ENCODE results near the gene RIMBP2. TPM values are rescaled to one million over a fixed set of nuclear protein-coding genes. Genes with fewer than 3 reads are reported as not detected.

RIMBP2 gene
- total RNA-seq, 8 experiments from 2014 or later, result 0.09 to 24.7 (median 13.0) TPM

DNA sequence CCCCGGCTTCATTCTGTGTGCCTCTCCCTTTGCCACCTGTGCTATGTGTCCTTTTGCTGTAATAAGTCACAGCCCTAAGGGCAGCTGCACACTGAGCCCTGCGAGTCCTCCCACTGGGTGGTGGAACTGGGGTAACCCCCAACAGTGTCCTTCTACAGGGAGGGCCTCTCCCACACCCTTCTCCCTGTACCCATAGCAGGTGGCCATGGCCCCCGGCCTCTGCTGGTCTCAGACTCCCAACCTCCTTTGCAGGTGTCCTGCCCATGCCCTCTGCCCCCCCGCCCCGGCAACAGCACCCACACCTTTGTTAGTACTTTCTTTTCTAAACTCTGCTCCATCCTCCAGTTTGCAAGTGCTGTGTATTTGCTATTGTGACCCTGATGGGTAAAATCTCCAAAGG, 206.6 kb downstream of the RIMBP2 start:
- 0 to 90% methylated on average over 1 to 2 of the region's 5 CpGs; no CpG with 5 or more reads in 8 of the 10 experiments for WGBS, 10 experiments
- Histone ChIP-seq H3K4me3 (no peak overlapping the region), H3K27ac (no peak overlapping the region), H3K4me1 (replicated peaks in 1 of 2) (peaks cover 0 to 37% of the 10 kb centered on the region in 2 donors)
- ATAC-seq (replicated peaks in 6 of 8), result no peak
- in situ Hi-C loops (cut with MboI; ENCODE audit: low pct_unique_long_range_greater_than_20kb in 2 of 9, low sequenced_read_pairs in 9 of 9, unreplicated experiment in 9 of 9), result no loop called here

DNA sequence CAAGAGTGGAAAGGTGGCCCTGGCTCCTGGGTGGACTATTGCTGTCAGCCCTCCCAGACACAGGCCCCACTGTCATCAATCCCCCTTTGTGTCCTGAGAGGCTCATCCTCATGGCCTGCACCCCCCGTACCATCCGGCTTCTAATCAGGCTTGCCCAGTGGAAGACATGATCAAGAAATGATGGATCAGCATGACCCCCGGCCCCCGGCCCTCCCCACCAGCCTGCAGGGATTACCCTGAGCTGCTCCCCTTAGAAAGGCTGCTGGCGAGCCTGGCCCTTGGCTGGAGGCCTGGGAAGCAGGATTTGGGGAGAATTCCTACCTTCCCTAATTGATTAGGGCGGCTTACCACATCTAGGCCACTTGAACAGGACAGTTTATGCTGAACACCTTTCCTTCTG, 207.3 kb downstream of the RIMBP2 start:
- WGBS, 10 experiments, result 54 to 75% (median 66%) methylated on average over 1 to 4 of the region's 6 CpGs; no CpG with 5 or more reads in 6 of the 10 experiments
- H3K27ac ChIP-seq, result no peak overlapping the region

DNA sequence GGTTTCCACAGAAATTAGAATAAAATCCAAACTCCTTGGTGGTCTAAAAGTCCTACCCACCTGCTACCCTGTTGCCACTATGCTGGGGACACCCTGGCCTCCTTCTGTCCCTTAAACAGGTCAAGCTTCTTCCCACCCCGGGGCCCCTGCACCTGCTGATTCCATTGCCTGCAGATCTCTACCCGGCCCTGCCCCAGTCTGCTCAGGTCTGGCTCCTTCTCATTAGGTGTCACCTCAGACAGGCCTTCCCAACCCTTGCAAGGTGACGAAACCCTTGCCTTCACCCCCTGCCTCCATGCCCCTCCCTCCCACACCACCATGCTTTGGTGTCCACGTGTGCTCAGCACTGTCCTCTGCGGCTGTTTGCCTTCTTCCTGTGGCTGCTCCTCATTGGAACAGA, 207.8 kb downstream of the RIMBP2 start:
- Histone ChIP-seq H3K4me1 (replicated peaks in 1 of 2) (peaks cover 0 to 36% of the 10 kb centered on the region in 2 donors), H3K4me3 (no peak overlapping the region), H3K27ac (no peak overlapping the region)
- ATAC-seq (replicated peaks in 6 of 8), result no peak
- 0 to 90% (median 68%) methylated on average over 1 to 4 of the region's 5 CpGs; no CpG with 5 or more reads in 6 of the 10 experiments for WGBS, 10 experiments
- in situ Hi-C loops (cut with MboI; ENCODE audit: low pct_unique_long_range_greater_than_20kb in 2 of 9, low sequenced_read_pairs in 9 of 9, unreplicated experiment in 9 of 9), result no loop called here

More for the DNA sequence above, 207.3 kb downstream of the RIMBP2 start:
- Histone ChIP-seq H3K4me3 (no peak overlapping the region), H3K4me1 (replicated peaks in 1 of 2) (peaks cover 0 to 38% of the 10 kb centered on the region in 2 donors)
- in situ Hi-C loops (cut with MboI; ENCODE audit: low pct_unique_long_range_greater_than_20kb in 2 of 9, low sequenced_read_pairs in 9 of 9, unreplicated experiment in 9 of 9), result no loop called here
- ATAC-seq (replicated peaks in 6 of 8), result no peak

DNA sequence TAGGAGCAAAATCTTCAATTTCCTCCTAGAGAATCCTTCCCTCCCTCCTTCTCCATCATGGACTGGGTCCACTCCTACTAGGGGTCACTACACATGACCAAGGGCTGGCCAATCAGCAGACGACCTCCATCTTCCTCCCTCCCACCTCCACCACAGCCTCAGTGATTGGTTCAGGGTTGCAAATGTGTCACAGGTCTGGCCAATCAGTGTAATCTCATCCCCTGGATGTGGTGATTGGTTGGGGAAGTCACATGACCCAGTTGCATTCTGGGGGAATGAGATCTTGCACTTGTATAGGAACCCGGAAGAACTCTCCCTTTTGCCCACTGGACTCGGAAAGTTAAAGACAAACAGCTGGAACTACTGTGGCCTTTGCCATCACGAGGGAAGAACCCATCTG, 209.3 kb downstream of the RIMBP2 start:
- no peak overlapping the region for H3K4me3 ChIP-seq
- in situ Hi-C loops (cut with MboI; ENCODE audit: low pct_unique_long_range_greater_than_20kb in 2 of 9, low sequenced_read_pairs in 9 of 9, unreplicated experiment in 9 of 9), result no loop called here
- peak in 1 of 8 experiments; percentile 22 for ATAC-seq (replicated peaks in 6 of 8)
- no peak overlapping the region for H3K27ac ChIP-seq
- WGBS, 10 experiments, result 0 to 93% (median 13%) methylated on average over 1 to 3 of the region's 4 CpGs; no CpG with 5 or more reads in 4 of the 10 experiments
- peaks cover 0 to 31% of the 10 kb centered on the region in 2 donors for H3K4me1 ChIP-seq (replicated peaks in 1 of 2)

DNA sequence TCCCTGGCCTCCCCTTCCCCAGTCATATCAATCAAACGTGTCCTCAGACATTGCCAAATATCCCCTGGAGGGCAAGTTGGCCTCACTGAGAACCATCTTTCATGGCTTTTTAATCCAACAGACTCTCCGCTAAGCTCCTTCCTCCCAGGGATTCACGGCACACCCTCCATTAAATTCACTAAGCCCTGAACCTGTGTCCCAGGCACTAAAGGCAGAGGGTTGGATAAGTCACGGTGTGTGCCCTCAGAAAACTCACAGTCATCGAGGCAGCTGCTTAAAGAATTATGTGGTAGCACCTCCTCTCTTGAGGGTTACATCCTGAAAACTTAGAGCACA, 211.3 kb downstream of the RIMBP2 start:
- H3K27ac ChIP-seq, result peak overlapping the region in 1 of 2 donors; percentile 25
- no peak overlapping the region for H3K4me3 ChIP-seq
- peaks cover 0 to 31% of the 10 kb centered on the region in 2 donors for H3K4me1 ChIP-seq (replicated peaks in 1 of 2)
- 0 to 83% (median 60%) methylated on average over 2 to 5 of the region's 5 CpGs; no CpG with 5 or more reads in 3 of the 10 experiments for WGBS, 10 experiments
- in situ Hi-C loops (cut with MboI; ENCODE audit: low pct_unique_long_range_greater_than_20kb in 2 of 9, low sequenced_read_pairs in 9 of 9, unreplicated experiment in 9 of 9), result no loop called here
- no peak for ATAC-seq (replicated peaks in 6 of 8)

DNA sequence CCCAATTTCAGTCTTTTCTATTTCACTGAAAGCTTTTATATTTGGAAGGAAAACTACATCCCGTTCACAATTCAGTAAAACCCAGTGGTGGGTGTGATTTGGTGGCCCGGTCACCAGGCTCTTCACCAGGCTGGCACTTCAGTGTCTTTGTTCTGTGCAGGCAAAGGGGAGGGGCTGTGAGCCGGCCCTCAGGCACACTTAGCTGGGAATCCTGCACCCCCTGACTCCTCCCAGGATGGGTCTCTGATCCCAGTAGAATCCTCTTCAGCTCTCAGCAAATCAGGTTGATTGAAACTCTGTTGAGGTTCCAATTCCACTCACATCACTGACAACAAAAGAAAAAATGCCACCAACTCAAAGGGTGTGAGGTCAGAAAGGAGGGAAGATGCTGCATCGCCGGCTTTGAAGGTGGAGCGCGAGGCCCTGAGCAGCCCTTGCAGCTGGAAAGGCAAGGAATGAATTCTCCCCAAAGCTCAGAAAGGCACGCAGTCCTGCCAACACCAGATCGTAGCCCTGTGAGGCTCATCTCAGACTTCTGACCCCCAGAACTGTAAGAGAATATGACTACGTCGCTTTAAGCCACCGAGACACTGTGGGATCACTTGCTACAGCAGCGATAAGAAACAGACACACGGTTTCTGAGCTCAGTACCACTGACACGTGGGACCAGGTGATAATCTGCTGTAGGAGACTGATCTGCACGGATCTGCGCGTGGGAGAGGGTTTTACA, 211.8 kb downstream of the RIMBP2 start:
- ATAC-seq (replicated peaks in 6 of 8), result peak in 4 of 8 experiments; percentile 8 to 61 (median 58)
- 0 to 59% (median 40%) methylated on average over 1 to 16 of the region's 18 CpGs; no CpG with 5 or more reads in 1 of the 10 experiments for WGBS, 10 experiments
- Histone ChIP-seq H3K27ac (peak overlapping the region in 1 of 2 donors; percentile 25), H3K4me1 (replicated peaks in 1 of 2) (peaks cover 0 to 30% of the 10 kb centered on the region in 2 donors), H3K4me3 (no peak overlapping the region)
- in situ Hi-C loops (cut with MboI; ENCODE audit: low pct_unique_long_range_greater_than_20kb in 2 of 9, low sequenced_read_pairs in 9 of 9, unreplicated experiment in 9 of 9), result no loop called here

DNA sequence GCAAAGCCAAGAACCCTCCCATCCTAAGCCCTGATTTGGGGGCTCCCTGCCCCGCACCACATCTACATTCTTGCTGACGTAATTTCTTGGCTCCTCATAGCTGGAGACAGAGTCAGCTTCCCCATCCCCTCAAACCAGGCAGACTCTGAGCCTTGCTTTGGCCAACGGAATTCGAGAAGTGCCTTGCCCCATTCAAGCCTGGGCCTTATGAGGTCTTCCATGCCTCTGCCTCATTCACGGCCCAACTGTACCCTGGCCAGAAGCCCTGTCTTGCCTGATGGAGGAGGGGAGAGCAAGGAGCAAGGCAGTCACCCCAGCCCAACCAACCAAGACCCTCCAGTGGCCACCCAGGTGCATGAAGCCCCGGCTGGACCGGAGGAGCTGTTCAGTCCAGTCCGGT, 214.3 kb downstream of the RIMBP2 start:
- Histone ChIP-seq H3K4me1 (replicated peaks in 1 of 2) (peaks cover 0 to 16% of the 10 kb centered on the region in 2 donors), H3K27ac (no peak overlapping the region), H3K4me3 (no peak overlapping the region)
- in situ Hi-C loops (cut with MboI; ENCODE audit: low pct_unique_long_range_greater_than_20kb in 2 of 9, low sequenced_read_pairs in 9 of 9, unreplicated experiment in 9 of 9), result no loop called here
- no peak for ATAC-seq (replicated peaks in 6 of 8)
- WGBS, 10 experiments, result 17 to 100% (median 86%) methylated on average over 1 to 2 of the region's 8 CpGs; no CpG with 5 or more reads in 5 of the 10 experiments

DNA sequence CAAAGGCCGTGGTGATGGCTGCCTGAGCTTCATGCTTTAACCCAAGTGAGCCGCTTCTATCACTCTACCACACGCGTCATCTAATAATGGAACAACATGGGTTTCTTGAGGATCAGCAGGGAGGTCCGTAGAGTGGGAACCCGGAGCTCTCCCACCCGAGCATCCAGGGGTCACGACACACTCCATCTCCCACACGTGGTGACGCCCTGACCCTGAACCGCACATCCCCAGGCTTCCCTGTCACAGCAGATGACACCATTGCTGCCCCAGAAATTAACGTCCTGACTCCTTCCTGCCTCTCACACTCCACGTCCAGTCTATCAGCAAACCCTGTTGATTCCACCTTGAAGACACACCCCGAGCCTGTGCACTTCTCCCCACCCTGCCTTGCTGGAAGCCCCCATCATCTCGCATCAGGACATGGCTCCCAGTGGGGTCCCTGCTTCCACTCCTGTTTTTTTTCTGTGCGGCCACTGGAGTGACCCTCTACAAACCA, 215.2 kb downstream of the RIMBP2 start:
- H3K27ac ChIP-seq, result no peak overlapping the region
- in situ Hi-C loops (cut with MboI; ENCODE audit: low pct_unique_long_range_greater_than_20kb in 2 of 9, low sequenced_read_pairs in 9 of 9, unreplicated experiment in 9 of 9), result no loop called here
- 36 to 80% (median 69%) methylated on average over 1 to 7 of the region's 16 CpGs; no CpG with 5 or more reads in 3 of the 10 experiments for WGBS, 10 experiments
- H3K4me1 ChIP-seq (replicated peaks in 1 of 2), result peaks cover 0 to 16% of the 10 kb centered on the region in 2 donors
- ATAC-seq (replicated peaks in 6 of 8), result no peak
- H3K4me3 ChIP-seq, result no peak overlapping the region

DNA sequence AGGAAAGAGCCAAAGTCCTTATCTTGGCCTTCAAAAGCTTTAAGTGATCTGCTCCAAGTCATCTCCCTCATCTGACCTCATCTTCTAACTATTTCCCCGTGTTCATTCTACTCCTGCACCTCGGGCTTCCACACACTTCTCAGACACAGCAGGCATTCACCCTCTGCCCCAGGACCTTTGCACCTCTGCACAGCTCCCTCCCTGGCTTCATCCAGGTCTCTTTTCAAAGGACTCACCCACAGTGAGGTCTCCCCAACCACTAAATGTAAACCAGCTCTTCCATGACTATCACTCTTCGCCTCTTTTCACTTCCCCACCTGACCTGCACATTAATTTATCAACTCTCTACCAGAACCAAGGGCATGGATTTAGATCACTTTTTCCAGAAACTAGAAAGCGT, 216.6 kb downstream of the RIMBP2 start:
- WGBS, 10 experiments, result 10 to 100% (median 35%) methylated on average over 1 to 4 of the region's 4 CpGs; no CpG with 5 or more reads in 1 of the 10 experiments
- in situ Hi-C loops (cut with MboI; ENCODE audit: low pct_unique_long_range_greater_than_20kb in 2 of 9, low sequenced_read_pairs in 9 of 9, unreplicated experiment in 9 of 9), result no loop called here
- peaks cover 0 to 10% of the 10 kb centered on the region in 2 donors for H3K4me1 ChIP-seq (replicated peaks in 1 of 2)
- no peak overlapping the region for H3K4me3 ChIP-seq
- H3K27ac ChIP-seq, result no peak overlapping the region
- no peak for ATAC-seq (replicated peaks in 6 of 8)

DNA sequence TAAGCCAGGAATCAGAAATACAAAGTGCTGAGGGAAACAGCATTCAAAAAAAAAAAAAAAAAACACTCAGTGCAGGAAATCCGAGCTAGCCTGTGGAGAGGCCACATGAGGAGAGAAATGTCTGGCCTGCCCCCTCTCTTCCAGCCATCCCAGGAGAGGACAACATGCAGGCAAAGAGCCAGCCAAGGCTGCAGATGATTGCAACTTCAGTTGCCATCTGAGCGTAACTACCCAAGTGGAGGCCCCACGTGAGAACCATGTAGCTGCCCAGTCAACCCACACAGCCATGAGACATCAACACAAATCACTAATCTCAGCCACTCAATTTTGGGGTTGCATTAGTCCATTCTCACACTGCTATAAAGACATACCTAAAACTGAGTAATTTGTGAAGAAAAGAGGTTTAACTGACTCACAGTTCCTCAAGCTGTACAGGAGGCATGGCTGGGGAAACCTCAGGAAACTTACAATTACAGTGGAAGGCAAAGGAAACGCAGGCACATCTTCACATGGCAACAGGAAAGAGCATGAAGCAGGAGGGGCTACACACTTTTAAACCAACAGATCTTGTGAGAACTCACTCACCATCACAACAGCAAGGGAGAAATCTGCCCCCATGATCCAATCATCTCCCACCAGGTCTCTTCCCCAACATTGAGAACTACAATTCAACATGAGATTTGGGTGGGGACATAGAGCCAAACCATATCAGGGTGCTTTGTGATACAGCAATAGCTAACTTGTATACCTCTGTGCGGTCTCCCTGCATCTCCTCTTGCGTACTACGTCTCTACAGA, 217.3 kb downstream of the RIMBP2 start:
- no peak overlapping the region for H3K27ac ChIP-seq
- H3K4me1 ChIP-seq (replicated peaks in 1 of 2), result peaks cover 0 to 3% of the 10 kb centered on the region in 2 donors
- ATAC-seq (replicated peaks in 6 of 8), result no peak
- in situ Hi-C loops (cut with MboI; ENCODE audit: low pct_unique_long_range_greater_than_20kb in 2 of 9, low sequenced_read_pairs in 9 of 9, unreplicated experiment in 9 of 9), result no loop called here
- no peak overlapping the region for H3K4me3 ChIP-seq
- 0 to 98% (median 67%) methylated on average over 1 to 5 of the region's 7 CpGs; no CpG with 5 or more reads in 3 of the 10 experiments for WGBS, 10 experiments

DNA sequence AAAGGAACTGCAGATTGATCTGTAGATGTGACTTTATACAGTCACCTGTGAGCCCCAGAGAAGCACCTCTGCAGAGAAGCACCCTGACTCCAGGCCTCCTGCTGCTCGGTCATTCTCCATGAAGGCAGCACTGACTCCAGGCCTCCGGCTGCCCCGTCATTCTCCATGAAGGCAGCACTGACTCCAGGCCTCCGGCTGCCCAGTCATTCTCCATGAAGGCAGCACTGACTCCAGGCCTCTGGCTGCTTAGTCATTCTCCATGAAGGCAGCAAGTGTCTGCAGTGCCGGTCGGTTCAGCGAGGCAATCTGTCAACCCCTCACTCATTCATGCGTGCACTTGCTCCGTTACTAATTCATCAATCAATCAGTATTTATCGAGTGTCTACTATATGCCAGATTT, 218.1 kb downstream of the RIMBP2 start:
- in situ Hi-C loops (cut with MboI; ENCODE audit: low pct_unique_long_range_greater_than_20kb in 2 of 9, low sequenced_read_pairs in 9 of 9, unreplicated experiment in 9 of 9), result no loop called here
- Histone ChIP-seq H3K4me1 (replicated peaks in 1 of 2) (no peaks in the 10 kb centered on the region), H3K4me3 (no peak overlapping the region), H3K27ac (no peak overlapping the region)
- no peak for ATAC-seq (replicated peaks in 6 of 8)
- WGBS, 10 experiments, result 25 to 90% (median 68%) methylated on average over 2 to 7 of the region's 10 CpGs; no CpG with 5 or more reads in 3 of the 10 experiments

DNA sequence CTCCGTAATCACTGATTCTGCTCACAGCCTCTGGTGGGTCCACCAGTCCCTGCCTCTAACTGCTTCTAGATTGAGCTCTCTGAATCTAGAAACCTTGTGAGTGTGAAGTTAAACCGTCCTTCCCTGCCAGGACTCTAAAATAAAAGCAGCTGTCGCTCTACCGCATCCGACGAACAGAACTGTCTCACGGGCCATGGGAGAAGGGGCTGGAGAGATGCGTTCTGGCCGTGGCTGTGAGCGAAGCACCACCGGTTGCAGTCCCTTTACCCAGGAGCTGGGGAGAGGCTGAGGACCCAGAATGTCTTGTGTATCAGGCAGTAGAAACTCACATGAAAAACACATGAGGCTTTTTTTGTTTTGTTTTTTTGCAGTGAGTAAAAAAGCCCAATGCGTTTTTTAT, 218.8 kb downstream of the RIMBP2 start:
- no peak overlapping the region for H3K4me3 ChIP-seq
- ATAC-seq (replicated peaks in 6 of 8), result no peak
- peaks cover 0 to 1% of the 10 kb centered on the region in 2 donors for H3K4me1 ChIP-seq (replicated peaks in 1 of 2)
- in situ Hi-C loops (cut with MboI; ENCODE audit: low pct_unique_long_range_greater_than_20kb in 2 of 9, low sequenced_read_pairs in 9 of 9, unreplicated experiment in 9 of 9), result no loop called here
- 29 to 100% (median 85%) methylated on average over 1 to 5 of the region's 12 CpGs; no CpG with 5 or more reads in 2 of the 10 experiments for WGBS, 10 experiments
- H3K27ac ChIP-seq, result no peak overlapping the region

DNA sequence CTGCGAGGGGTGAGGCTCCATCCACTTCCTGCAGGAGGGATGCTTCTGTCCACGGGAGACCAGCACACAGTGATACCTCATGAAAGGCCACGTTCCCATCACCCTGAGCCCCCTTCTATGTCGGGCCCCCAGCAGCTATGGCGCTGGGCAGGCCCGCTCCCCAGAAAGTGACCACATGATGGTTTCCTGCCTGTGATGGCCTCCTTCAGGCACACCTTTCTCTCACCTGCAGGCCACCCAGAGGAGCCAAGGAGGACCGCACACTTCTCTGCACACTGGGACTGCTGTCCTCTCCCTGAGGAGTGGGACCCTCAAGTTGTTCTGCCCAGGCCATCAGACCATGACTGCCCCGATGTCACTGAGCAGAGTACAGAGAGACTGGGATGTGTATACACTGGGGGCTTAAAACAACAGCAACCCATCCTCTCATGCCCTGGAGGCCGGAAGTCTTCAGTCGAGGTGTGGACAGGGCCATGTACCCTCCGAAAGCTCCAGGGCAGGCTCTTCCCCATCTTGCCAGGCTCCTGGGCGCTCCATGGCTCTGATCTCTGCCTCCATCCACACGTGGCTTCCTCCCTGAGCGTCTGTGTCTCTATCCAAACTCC, 219.5 kb downstream of the RIMBP2 start:
- in situ Hi-C loops (cut with MboI; ENCODE audit: low pct_unique_long_range_greater_than_20kb in 2 of 9, low sequenced_read_pairs in 9 of 9, unreplicated experiment in 9 of 9), result no loop called here

More for the DNA sequence above, 219.5 kb downstream of the RIMBP2 start:
- ATAC-seq (replicated peaks in 6 of 8), result no peak
- H3K27ac ChIP-seq, result no peak overlapping the region
- 8 to 100% (median 39%) methylated on average over 1 to 3 of the region's 14 CpGs; no CpG with 5 or more reads in 2 of the 10 experiments for WGBS, 10 experiments
- H3K4me3 ChIP-seq, result no peak overlapping the region
- H3K4me1 ChIP-seq (replicated peaks in 1 of 2), result peaks cover 0 to 8% of the 10 kb centered on the region in 2 donors

Data from motor neuron (in vitro differentiated cells).